WTC11 (cell line): ENCODE measurements around the gene ASIC3.

Source experiments
- FOXK1 ChIP-seq: sonication (generic); formaldehyde crosslinking; IDR thresholded peaks from 2 replicates; pipeline ENCODE4 v1.8.0; 2022; ENCODE audit warnings: mild to moderate bottlenecking, moderate library complexity, missing genetic modification reagents
- NR1H2 ChIP-seq: sonication (generic); formaldehyde crosslinking; IDR thresholded peaks from 2 replicates; pipeline ENCODE4 v1.9.0; 2021; ENCODE audit warnings: mild to moderate bottlenecking, moderate library complexity, missing genetic modification reagents
- ZBTB21 ChIP-seq: sonication (generic); formaldehyde crosslinking; IDR thresholded peaks from 2 replicates; pipeline ENCODE4 v1.8.1; 2023; ENCODE audit warnings: mild to moderate bottlenecking, missing genetic modification reagents, borderline replicate concordance
- TF ChIP-seq, protein P1 (sequence below): fragments of 200-600 bp; IDR thresholded peaks from 2 replicates; pipeline ENCODE4 v1.8.0; 2022; ENCODE audit warnings: antibody characterized with exemption
- TF ChIP-seq, protein P2 (sequence below): sonication (generic); formaldehyde crosslinking; IDR thresholded peaks from 2 replicates; pipeline ENCODE4 v1.8.0; 2022; ENCODE audit warnings: mild to moderate bottlenecking, missing genetic modification reagents

DNA sequence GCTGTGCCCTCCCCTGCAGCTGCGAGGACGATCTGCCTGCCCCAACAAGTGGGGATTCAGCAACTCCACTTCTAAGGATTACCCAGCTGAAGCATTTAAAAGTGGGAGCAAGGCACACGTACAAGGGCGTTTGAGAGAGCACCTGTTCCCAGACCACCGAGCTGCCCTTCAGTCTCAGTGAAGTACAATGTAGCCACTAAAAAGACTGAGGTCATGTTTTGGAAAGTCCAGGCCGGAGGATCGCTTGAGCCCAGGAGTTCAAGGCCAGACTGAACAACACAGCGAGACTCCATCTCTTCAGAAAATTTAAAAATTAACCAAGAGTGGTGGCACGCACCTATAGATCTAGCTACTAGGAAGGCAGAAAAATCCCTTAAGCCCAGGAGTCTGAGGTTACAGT is 42.8 kb upstream of the ASIC3 start:
- TF ChIP-seq, protein P1, sequence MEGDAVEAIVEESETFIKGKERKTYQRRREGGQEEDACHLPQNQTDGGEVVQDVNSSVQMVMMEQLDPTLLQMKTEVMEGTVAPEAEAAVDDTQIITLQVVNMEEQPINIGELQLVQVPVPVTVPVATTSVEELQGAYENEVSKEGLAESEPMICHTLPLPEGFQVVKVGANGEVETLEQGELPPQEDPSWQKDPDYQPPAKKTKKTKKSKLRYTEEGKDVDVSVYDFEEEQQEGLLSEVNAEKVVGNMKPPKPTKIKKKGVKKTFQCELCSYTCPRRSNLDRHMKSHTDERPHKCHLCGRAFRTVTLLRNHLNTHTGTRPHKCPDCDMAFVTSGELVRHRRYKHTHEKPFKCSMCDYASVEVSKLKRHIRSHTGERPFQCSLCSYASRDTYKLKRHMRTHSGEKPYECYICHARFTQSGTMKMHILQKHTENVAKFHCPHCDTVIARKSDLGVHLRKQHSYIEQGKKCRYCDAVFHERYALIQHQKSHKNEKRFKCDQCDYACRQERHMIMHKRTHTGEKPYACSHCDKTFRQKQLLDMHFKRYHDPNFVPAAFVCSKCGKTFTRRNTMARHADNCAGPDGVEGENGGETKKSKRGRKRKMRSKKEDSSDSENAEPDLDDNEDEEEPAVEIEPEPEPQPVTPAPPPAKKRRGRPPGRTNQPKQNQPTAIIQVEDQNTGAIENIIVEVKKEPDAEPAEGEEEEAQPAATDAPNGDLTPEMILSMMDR: no peak
- TF ChIP-seq NR1H2 (no peak), ZBTB21 (CRISPR knock-in tag) (no peak), FOXK1 (no peak)
- TF ChIP-seq, protein P2, sequence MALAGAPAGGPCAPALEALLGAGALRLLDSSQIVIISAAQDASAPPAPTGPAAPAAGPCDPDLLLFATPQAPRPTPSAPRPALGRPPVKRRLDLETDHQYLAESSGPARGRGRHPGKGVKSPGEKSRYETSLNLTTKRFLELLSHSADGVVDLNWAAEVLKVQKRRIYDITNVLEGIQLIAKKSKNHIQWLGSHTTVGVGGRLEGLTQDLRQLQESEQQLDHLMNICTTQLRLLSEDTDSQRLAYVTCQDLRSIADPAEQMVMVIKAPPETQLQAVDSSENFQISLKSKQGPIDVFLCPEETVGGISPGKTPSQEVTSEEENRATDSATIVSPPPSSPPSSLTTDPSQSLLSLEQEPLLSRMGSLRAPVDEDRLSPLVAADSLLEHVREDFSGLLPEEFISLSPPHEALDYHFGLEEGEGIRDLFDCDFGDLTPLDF (CRISPR knock-in tag): no peak
